HEK293 (cell line): ENCODE measurements around the gene STRN4.

Source experiments
- MZF1 ChIP-seq: fragments of 450-650 bp; formaldehyde crosslinking; IDR thresholded peaks from 2 replicates; pipeline ENCODE4 v1.5.1; 2017; ENCODE audit warnings: missing biosample characterization, missing genetic modification characterization, borderline replicate concordance
- RBAK ChIP-seq: fragments of 450-650 bp; formaldehyde crosslinking; IDR thresholded peaks from 2 replicates; pipeline ENCODE4 v1.5.1; 2016; ENCODE audit warnings: missing biosample characterization, missing genetic modification characterization
- TF ChIP-seq, protein P1 (sequence below): fragments of 450-650 bp; formaldehyde crosslinking; IDR thresholded peaks from 2 replicates; pipeline ENCODE4 v1.5.1; 2016; ENCODE audit warnings: missing biosample characterization, missing genetic modification characterization

DNA sequence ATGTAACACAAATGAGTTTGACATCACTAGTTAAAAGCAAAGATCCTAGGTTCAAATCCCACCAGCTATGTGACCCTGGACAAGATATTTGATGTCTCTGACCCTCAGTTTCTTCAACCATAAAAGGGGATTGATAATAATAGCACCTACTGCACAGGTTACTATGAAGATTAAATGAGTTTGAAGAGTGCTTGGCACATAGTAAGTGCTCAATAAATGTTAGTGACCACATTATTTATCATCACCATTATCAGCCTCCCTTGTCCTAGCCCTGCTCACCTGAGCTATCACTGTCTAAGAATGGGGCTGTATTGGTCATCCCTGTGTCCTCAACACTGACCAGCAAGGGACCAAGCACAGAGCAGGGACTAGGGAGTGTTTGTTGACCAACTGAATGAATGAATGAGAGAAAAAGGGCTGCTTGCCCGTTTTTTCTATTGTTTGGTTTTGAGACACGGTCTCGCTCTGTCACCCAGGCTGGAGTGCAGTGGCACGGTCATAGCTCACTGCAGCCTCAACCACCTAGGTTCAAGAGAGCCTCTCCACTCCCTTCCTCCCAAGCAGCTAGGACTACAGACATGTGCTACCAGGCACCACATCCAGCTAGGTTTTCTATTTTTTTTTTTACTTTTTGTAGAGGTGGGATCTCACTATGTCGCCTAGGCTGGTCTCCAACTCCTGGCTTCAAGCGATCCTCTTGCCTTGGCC is 58.7 kb downstream of the STRN4 start:
- TF ChIP-seq MZF1 (tag by site-specific recombination) (no peak), RBAK (tag by site-specific recombination) (no peak)
- TF ChIP-seq, protein P1, sequence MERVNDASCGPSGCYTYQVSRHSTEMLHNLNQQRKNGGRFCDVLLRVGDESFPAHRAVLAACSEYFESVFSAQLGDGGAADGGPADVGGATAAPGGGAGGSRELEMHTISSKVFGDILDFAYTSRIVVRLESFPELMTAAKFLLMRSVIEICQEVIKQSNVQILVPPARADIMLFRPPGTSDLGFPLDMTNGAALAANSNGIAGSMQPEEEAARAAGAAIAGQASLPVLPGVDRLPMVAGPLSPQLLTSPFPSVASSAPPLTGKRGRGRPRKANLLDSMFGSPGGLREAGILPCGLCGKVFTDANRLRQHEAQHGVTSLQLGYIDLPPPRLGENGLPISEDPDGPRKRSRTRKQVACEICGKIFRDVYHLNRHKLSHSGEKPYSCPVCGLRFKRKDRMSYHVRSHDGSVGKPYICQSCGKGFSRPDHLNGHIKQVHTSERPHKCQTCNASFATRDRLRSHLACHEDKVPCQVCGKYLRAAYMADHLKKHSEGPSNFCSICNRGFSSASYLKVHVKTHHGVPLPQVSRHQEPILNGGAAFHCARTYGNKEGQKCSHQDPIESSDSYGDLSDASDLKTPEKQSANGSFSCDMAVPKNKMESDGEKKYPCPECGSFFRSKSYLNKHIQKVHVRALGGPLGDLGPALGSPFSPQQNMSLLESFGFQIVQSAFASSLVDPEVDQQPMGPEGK (tag by site-specific recombination): no peak
